ENCODE data around the gene ZFAND6. TPM values are rescaled to one million over a fixed set of nuclear protein-coding genes. Genes with fewer than 3 reads are reported as not detected.

The ZFAND6 gene
- total and polyA plus RNA-seq, 4 donors, result 47.6 to 102 (median 82.4) TPM

DNA sequence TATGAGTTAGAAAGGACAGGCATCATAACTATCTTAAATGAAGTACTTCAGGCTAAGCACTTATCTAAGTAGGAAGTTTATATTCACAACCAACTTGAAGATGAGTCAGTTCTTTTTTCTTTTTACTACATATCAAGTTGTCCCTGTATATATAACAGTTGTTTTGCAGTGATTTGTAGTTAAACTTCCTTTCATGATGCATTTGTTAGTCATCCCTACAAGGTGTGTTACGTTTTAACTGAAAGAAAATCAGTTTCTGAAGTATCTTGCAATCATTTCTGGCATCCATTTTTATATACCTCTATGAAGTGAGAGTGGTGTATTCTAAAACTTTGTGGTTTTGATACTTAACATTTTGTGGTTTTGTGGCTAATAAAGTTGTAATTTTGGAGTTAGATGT, 46.1 kb downstream of the ZFAND6 start:
- H3K4me3 ChIP-seq (ENCODE audit: low read depth in 1 of 3, low read length in 3 of 3), result no peak overlapping the region
- no peaks in the 10 kb centered on the region for H3K9me3 ChIP-seq (ENCODE audit: control insufficient read depth in 4 of 4, low read length in 3 of 4)
- H3K4me1 ChIP-seq (ENCODE audit: control insufficient read depth in 4 of 4, insufficient read depth in 4 of 4, low read length in 3 of 4), result peaks cover 0 to 4% (median 1%) of the 10 kb centered on the region in 4 donors
- no peaks in the 10 kb centered on the region for H3K27me3 ChIP-seq (ENCODE audit: control insufficient read depth in 4 of 4, insufficient read depth in 4 of 4, low read length in 3 of 4)
- no peak for DNase-seq (ENCODE audit: low spot score)
- no peak for TF ChIP-seq EGR1 (IDR thresholded peaks at IDR 0.05; ENCODE audit: low read depth in 2 of 2)
- no peak for TF ChIP-seq TAF1 (conservative IDR thresholded peaks at IDR 0.05)
- TF ChIP-seq FOXA2 (IDR thresholded peaks at IDR 0.05), result no peak
- no peak for TF ChIP-seq RAD21 (IDR thresholded peaks at IDR 0.05)
- no peak for TF ChIP-seq YY1 (IDR thresholded peaks at IDR 0.05)
- TF ChIP-seq, protein P1, sequence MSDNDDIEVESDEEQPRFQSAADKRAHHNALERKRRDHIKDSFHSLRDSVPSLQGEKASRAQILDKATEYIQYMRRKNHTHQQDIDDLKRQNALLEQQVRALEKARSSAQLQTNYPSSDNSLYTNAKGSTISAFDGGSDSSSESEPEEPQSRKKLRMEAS (IDR thresholded peaks at IDR 0.05), result no peak
- TF ChIP-seq GABPA (IDR thresholded peaks at IDR 0.05 in 1 of 2, conservative IDR thresholded peaks at IDR 0.05 in 1 of 2), result no peak
- no peak for TF ChIP-seq JUND (IDR thresholded peaks at IDR 0.05)
- TF ChIP-seq, protein P2, sequence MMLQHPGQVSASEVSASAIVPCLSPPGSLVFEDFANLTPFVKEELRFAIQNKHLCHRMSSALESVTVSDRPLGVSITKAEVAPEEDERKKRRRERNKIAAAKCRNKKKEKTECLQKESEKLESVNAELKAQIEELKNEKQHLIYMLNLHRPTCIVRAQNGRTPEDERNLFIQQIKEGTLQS (IDR thresholded peaks at IDR 0.05), result no peak
- TF ChIP-seq FOXA1 (IDR thresholded peaks at IDR 0.05), result no peak
- TF ChIP-seq, protein P3, sequence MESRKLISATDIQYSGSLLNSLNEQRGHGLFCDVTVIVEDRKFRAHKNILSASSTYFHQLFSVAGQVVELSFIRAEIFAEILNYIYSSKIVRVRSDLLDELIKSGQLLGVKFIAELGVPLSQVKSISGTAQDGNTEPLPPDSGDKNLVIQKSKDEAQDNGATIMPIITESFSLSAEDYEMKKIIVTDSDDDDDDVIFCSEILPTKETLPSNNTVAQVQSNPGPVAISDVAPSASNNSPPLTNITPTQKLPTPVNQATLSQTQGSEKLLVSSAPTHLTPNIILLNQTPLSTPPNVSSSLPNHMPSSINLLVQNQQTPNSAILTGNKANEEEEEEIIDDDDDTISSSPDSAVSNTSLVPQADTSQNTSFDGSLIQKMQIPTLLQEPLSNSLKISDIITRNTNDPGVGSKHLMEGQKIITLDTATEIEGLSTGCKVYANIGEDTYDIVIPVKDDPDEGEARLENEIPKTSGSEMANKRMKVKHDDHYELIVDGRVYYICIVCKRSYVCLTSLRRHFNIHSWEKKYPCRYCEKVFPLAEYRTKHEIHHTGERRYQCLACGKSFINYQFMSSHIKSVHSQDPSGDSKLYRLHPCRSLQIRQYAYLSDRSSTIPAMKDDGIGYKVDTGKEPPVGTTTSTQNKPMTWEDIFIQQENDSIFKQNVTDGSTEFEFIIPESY (IDR thresholded peaks at IDR 0.05), result no peak
- TF ChIP-seq HNF4G (IDR thresholded peaks at IDR 0.05), result no peak
- TF ChIP-seq, protein P4, sequence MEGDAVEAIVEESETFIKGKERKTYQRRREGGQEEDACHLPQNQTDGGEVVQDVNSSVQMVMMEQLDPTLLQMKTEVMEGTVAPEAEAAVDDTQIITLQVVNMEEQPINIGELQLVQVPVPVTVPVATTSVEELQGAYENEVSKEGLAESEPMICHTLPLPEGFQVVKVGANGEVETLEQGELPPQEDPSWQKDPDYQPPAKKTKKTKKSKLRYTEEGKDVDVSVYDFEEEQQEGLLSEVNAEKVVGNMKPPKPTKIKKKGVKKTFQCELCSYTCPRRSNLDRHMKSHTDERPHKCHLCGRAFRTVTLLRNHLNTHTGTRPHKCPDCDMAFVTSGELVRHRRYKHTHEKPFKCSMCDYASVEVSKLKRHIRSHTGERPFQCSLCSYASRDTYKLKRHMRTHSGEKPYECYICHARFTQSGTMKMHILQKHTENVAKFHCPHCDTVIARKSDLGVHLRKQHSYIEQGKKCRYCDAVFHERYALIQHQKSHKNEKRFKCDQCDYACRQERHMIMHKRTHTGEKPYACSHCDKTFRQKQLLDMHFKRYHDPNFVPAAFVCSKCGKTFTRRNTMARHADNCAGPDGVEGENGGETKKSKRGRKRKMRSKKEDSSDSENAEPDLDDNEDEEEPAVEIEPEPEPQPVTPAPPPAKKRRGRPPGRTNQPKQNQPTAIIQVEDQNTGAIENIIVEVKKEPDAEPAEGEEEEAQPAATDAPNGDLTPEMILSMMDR (IDR thresholded peaks at IDR 0.05; ENCODE audit: low read depth, low read length, missing input control), result no peak
- no peak for TF ChIP-seq NR2F2 (IDR thresholded peaks at IDR 0.05)
- TF ChIP-seq, protein P5, sequence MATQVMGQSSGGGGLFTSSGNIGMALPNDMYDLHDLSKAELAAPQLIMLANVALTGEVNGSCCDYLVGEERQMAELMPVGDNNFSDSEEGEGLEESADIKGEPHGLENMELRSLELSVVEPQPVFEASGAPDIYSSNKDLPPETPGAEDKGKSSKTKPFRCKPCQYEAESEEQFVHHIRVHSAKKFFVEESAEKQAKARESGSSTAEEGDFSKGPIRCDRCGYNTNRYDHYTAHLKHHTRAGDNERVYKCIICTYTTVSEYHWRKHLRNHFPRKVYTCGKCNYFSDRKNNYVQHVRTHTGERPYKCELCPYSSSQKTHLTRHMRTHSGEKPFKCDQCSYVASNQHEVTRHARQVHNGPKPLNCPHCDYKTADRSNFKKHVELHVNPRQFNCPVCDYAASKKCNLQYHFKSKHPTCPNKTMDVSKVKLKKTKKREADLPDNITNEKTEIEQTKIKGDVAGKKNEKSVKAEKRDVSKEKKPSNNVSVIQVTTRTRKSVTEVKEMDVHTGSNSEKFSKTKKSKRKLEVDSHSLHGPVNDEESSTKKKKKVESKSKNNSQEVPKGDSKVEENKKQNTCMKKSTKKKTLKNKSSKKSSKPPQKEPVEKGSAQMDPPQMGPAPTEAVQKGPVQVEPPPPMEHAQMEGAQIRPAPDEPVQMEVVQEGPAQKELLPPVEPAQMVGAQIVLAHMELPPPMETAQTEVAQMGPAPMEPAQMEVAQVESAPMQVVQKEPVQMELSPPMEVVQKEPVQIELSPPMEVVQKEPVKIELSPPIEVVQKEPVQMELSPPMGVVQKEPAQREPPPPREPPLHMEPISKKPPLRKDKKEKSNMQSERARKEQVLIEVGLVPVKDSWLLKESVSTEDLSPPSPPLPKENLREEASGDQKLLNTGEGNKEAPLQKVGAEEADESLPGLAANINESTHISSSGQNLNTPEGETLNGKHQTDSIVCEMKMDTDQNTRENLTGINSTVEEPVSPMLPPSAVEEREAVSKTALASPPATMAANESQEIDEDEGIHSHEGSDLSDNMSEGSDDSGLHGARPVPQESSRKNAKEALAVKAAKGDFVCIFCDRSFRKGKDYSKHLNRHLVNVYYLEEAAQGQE (IDR thresholded peaks at IDR 0.05), result no peak
- H3K27ac ChIP-seq (ENCODE audit: low read depth in 1 of 2, low read length in 2 of 2), result no peak overlapping the region
- no peak overlapping the region for H3K9ac ChIP-seq (ENCODE audit: low read depth in 1 of 2, low read length in 2 of 2)
- WGBS, result 70% methylated on average over 1 of the region's 1 CpG
- no peaks in the 10 kb centered on the region for H3K36me3 ChIP-seq (ENCODE audit: control insufficient read depth in 4 of 4, insufficient read depth in 3 of 4, low read depth in 1 of 4, low read length in 3 of 4)

DNA sequence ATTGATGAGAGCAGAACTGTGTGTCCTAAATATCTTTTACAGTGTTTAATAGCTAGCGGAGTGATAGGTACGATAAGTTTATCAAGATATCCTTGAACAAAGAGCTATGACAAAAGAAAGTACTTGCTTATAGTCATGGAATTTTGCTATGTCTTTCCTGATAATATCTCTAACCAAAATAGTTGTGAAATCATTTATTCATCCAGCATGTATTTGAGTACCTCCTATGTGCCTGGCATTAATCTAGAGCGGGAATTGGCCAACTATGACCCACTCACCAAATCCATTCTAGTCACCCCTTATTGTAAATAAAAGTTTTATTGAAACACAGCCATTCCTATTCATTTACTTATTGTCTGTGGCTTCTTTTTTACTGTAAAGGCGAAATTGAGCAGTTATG, 46.6 kb downstream of the ZFAND6 start:
- Histone ChIP-seq H3K9me3 (ENCODE audit: control insufficient read depth in 4 of 4, low read length in 3 of 4) (no peaks in the 10 kb centered on the region), H3K4me1 (ENCODE audit: control insufficient read depth in 4 of 4, insufficient read depth in 4 of 4, low read length in 3 of 4) (peaks cover 0 to 4% (median 1%) of the 10 kb centered on the region in 4 donors), H3K36me3 (ENCODE audit: control insufficient read depth in 4 of 4, insufficient read depth in 3 of 4, low read depth in 1 of 4, low read length in 3 of 4) (no peaks in the 10 kb centered on the region), H3K4me3 (ENCODE audit: low read depth in 1 of 3, low read length in 3 of 3) (no peak overlapping the region), H3K27me3 (ENCODE audit: control insufficient read depth in 4 of 4, insufficient read depth in 4 of 4, low read length in 3 of 4) (no peaks in the 10 kb centered on the region), H3K9ac (ENCODE audit: low read depth in 1 of 2, low read length in 2 of 2) (no peak overlapping the region), H3K27ac (ENCODE audit: low read depth in 1 of 2, low read length in 2 of 2) (no peak overlapping the region)
- TF ChIP-seq, protein P4 (IDR thresholded peaks at IDR 0.05; ENCODE audit: low read depth, low read length, missing input control), result no peak
- TF ChIP-seq RAD21 (IDR thresholded peaks at IDR 0.05) (no peak), FOXA2 (IDR thresholded peaks at IDR 0.05) (no peak), YY1 (IDR thresholded peaks at IDR 0.05) (no peak), SP1 (IDR thresholded peaks at IDR 0.05) (no peak), JUND (IDR thresholded peaks at IDR 0.05) (no peak), HNF4G (IDR thresholded peaks at IDR 0.05) (no peak)
- TF ChIP-seq, protein P1 (IDR thresholded peaks at IDR 0.05), result no peak
- WGBS, result 96% methylated on average over 4 of the region's 4 CpGs
- DNase-seq (ENCODE audit: low spot score), result no peak

Measured in liver (tissue), 9 donors.